Measurements from ENCODE around the gene CCDC14.
A peak's percentile ranks its signal among the peaks of the same experiment; 100 is the strongest.

GRCh38 chr3:123941121-123941520, 19.9 kb downstream of the CCDC14 start:
- TF ChIP-seq POLR2A (IDR thresholded peaks at IDR 0.05) (no peak), CTCF (IDR thresholded peaks at IDR 0.05) (peak in 3 of 4 experiments; percentile 9 to 21 (median 15))
